OCI-LY1 (cell line): ENCODE results near the gene CSNK1A1.
"Not testable (repeated sequence)": the region's sequence is repeated elsewhere in the genome, so short reads cannot be mapped to it uniquely, and the experiment has no call there.

Experiments used
- H2AFZ ChIP-seq: fragments of 200-600 bp; sonication (generic), shearing (Covaris generic); 2 replicates; pipeline ENCODE4 v1.6.0; 2014; ENCODE audit warnings: antibody characterized with exemption, mild to moderate bottlenecking, low read length
- H3F3A ChIP-seq: fragments of 200-600 bp; sonication (generic), shearing (Covaris generic); 2 replicates; pipeline ENCODE4 v1.6.0; 2014; ENCODE audit warnings: mild to moderate bottlenecking, antibody characterized with exemption, low read length, moderate library complexity; ENCODE audit not compliant: insufficient read depth
- H3K27ac ChIP-seq: fragments of 200-600 bp; sonication (generic); 2 replicates; pipeline ENCODE4 v1.5.1; 2014; ENCODE audit warnings: low read length, mixed run types, mild to moderate bottlenecking, low read depth; ENCODE audit not compliant: poor library complexity, severe bottlenecking
- H3K27me3 ChIP-seq: fragments of 200-600 bp; sonication (generic); 2 replicates; pipeline ENCODE4 v1.6.0; 2014; ENCODE audit warnings: antibody characterized with exemption, mild to moderate bottlenecking, low read length, moderate library complexity; ENCODE audit not compliant: insufficient read depth
- H3K36me3 ChIP-seq: fragments of 200-600 bp; sonication (generic); 2 replicates; pipeline ENCODE4 v1.6.1; 2014; ENCODE audit warnings: mild to moderate bottlenecking, antibody characterized with exemption, low read length, moderate library complexity, mixed read lengths; ENCODE audit not compliant: insufficient read depth
- H3K4me1 ChIP-seq: fragments of 200-600 bp; sonication (generic); 2 replicates; pipeline ENCODE4 v1.5.1; 2014; ENCODE audit warnings: mild to moderate bottlenecking, low read length, moderate library complexity; ENCODE audit not compliant: insufficient read depth, severe bottlenecking
- H3K4me2 ChIP-seq: fragments of 200-600 bp; sonication (generic), shearing (Covaris generic); 2 replicates; pipeline ENCODE4 v1.6.1; 2014; ENCODE audit warnings: low read length
- H3K4me3 ChIP-seq: fragments of 200-600 bp; sonication (generic); 2 replicates; pipeline ENCODE4 v1.5.1; 2014; ENCODE audit warnings: low read length, low read depth, mild to moderate bottlenecking, mixed read lengths; ENCODE audit not compliant: poor library complexity, severe bottlenecking
- H3K79me2 ChIP-seq: fragments of 200-600 bp; shearing (Covaris generic); 2 replicates; pipeline ENCODE4 v1.6.1; 2016; ENCODE audit warnings: mixed run types, low read length, mixed read lengths; ENCODE audit not compliant: insufficient read depth
- H3K9ac ChIP-seq: fragments of 200-600 bp; sonication (generic), shearing (Covaris generic); 2 replicates; pipeline ENCODE4 v1.6.1; 2014; ENCODE audit warnings: mild to moderate bottlenecking, low read length, mixed read lengths
- H3K9me2 ChIP-seq: fragments of 200-600 bp; sonication (generic), shearing (Covaris generic); 2 replicates; pipeline ENCODE4 v1.6.1; 2014; ENCODE audit warnings: low read depth, mild to moderate bottlenecking, low read length, mixed read lengths
- H3K9me3 ChIP-seq: fragments of 200-600 bp; shearing (Covaris generic); 2 replicates; pipeline ENCODE4 v1.6.1; 2014; ENCODE audit warnings: low read length, mixed read lengths
- H4K20me1 ChIP-seq: fragments of 200-600 bp; sonication (generic), shearing (Covaris generic); 2 replicates; pipeline ENCODE4 v1.6.0; 2016; ENCODE audit warnings: mild to moderate bottlenecking, low read length; ENCODE audit not compliant: insufficient read depth
- EZH2 ChIP-seq: fragments of 200-600 bp; sonication (generic), shearing (Covaris generic); IDR thresholded peaks from 2 replicates; pipeline ENCODE4 v1.8.0; 2017; ENCODE audit warnings: borderline replicate concordance, mixed run types, mild to moderate bottlenecking, antibody characterized with exemption, low read length, moderate library complexity, mixed read lengths
- TF ChIP-seq, protein P1 (sequence below): fragments of 200-600 bp; sonication (generic), shearing (Covaris generic); IDR thresholded peaks from 2 replicates; pipeline ENCODE4 v1.5.1; 2017; ENCODE audit warnings: mild to moderate bottlenecking, antibody characterized with exemption, low read length, moderate library complexity, mixed read lengths

The CSNK1A1 gene

DNA sequence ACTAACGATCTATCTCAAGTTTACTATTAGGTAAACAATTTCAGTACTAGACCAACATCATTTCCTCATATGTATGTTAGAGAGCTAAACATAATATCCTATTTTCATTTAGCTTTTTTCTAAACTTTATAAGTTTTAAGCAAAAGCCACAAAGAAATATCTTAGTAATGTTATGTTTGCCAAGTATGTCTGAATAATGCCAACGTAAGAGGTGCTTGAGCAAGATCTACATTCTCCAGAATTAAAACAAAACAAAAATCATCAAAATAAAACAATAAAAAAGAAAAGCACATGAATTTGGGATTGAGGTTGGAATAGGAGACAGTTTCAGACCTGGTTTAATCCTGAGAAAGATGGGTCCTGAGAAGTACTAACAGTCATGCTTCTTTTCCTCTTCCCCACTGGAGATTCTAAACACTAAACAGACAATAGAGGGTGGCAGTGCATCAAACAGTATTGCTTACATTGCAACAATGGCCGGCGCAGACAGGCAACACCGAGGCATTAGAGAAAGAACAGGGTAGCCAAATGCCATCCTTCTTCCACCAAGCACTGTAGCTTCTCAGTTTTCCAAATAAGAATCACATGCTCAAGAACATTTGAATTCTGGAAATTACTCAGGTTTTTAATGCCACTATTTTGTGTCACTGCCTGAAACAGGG, 33.6 kb downstream of the CSNK1A1 start:
- H3F3A ChIP-seq = no peaks in the 10 kb centered on the region
- H3K4me1 ChIP-seq = peaks cover 10% of the 10 kb centered on the region
- H3K4me2 ChIP-seq = no peak overlapping the region
- H3K79me2 ChIP-seq = peaks cover 74% of the 10 kb centered on the region
- no peak overlapping the region for H3K27ac ChIP-seq
- H4K20me1 ChIP-seq = no peaks in the 10 kb centered on the region
- H2AFZ ChIP-seq = no peak overlapping the region
- no peak overlapping the region for H3K4me3 ChIP-seq
- no peak for TF ChIP-seq EZH2
- TF ChIP-seq, protein P1, sequence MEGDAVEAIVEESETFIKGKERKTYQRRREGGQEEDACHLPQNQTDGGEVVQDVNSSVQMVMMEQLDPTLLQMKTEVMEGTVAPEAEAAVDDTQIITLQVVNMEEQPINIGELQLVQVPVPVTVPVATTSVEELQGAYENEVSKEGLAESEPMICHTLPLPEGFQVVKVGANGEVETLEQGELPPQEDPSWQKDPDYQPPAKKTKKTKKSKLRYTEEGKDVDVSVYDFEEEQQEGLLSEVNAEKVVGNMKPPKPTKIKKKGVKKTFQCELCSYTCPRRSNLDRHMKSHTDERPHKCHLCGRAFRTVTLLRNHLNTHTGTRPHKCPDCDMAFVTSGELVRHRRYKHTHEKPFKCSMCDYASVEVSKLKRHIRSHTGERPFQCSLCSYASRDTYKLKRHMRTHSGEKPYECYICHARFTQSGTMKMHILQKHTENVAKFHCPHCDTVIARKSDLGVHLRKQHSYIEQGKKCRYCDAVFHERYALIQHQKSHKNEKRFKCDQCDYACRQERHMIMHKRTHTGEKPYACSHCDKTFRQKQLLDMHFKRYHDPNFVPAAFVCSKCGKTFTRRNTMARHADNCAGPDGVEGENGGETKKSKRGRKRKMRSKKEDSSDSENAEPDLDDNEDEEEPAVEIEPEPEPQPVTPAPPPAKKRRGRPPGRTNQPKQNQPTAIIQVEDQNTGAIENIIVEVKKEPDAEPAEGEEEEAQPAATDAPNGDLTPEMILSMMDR = no peak
- no peaks in the 10 kb centered on the region for H3K9me2 ChIP-seq
- H3K36me3 ChIP-seq = peaks cover 81% of the 10 kb centered on the region
- no peak overlapping the region for H3K9ac ChIP-seq
- H3K27me3 ChIP-seq = no peaks in the 10 kb centered on the region
- H3K9me3 ChIP-seq = no peaks in the 10 kb centered on the region

DNA sequence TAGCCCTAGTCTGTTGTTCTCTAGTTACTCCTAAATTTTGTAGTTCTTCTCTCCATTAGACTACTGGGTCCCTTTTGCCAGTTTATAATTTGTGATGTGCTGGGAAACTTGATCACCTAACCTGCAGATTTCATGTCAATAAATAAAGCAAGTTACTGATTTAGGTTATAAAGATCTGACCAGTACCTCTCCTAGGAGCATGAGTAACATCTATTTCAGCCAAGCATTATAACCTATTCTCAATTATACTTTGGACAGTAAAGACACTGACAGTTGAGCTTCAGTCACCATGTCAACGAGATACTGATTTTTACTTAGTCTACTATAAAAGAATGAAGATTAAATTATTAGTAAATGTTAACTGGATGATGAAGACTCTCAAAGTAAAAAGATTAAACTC, 36.7 kb downstream of the CSNK1A1 start:
- Histone ChIP-seq H3K9me2 (no peaks in the 10 kb centered on the region), H3K79me2 (peaks cover 48% of the 10 kb centered on the region), H3K4me2 (no peak overlapping the region), H3K27me3 (no peaks in the 10 kb centered on the region), H3K27ac (no peak overlapping the region), H2AFZ (no peak overlapping the region), H3F3A (no peaks in the 10 kb centered on the region), H4K20me1 (no peaks in the 10 kb centered on the region), H3K4me1 (peaks cover 10% of the 10 kb centered on the region), H3K4me3 (no peak overlapping the region), H3K36me3 (peaks cover 81% of the 10 kb centered on the region), H3K9me3 (no peaks in the 10 kb centered on the region), H3K9ac (no peak overlapping the region)
- TF ChIP-seq, protein P1 = no peak
- TF ChIP-seq EZH2 = no peak

DNA sequence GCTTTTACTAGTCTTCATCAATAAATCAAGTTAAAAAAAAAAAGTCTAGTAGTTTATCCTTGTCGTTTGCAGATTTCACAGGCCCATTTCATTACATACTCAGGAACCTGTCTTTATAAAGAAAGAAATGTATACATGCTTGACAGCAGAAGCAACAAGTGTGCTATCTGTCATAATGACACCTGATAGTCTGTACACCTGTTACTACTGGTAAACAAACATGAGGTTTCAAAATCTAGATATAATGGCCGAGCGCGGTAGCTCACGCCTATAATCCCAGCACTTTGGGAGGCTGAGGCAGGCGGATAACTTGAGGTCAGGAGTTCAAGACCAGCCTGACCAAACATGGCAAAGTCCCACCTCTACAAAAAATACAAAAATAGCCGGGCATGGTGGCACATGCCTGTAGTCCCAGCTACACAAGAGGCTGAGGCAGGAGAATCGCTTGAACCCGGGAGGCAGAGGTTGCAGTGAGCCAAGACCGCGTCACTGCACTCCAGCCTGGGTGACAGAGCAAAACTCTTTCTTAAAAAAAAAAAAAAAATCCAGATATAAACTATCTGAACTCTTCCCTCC, 37.8 kb downstream of the CSNK1A1 start:
- H3K27me3 ChIP-seq, H3K27ac ChIP-seq, H3K9me2 ChIP-seq, H3K9me3 ChIP-seq, H3K9ac ChIP-seq, H3F3A ChIP-seq, H2AFZ ChIP-seq, H3K4me1 ChIP-seq, H3K4me2 ChIP-seq, H4K20me1 ChIP-seq, H3K4me3 ChIP-seq: not testable (repeated sequence)
- Histone ChIP-seq H3K36me3 (peaks cover 81% of the 10 kb centered on the region), H3K79me2 (peaks cover 37% of the 10 kb centered on the region)

DNA sequence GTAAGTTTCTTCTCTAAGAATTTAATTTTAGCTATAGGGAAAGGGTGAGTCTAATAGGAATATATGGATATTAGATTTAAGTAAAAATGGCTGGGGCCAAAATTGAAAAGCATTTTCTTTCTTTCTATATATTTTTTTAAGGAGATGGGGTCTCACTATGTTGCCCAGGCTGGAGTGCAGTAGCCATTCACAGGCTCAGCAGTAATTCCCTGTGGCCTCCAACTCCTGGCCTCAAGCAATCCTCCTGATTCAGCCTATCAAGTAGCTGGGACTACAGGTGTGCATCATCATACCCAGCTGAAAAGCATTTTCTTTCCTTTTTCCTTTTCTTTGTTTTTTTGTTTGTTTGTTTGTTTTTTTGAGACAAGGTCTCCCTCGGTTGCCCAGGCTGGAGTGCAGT, 41.1 kb downstream of the CSNK1A1 start:
- TF ChIP-seq EZH2 = no peak
- Histone ChIP-seq H3F3A (no peaks in the 10 kb centered on the region), H3K4me1 (no peaks in the 10 kb centered on the region), H3K27me3 (no peaks in the 10 kb centered on the region), H4K20me1 (no peaks in the 10 kb centered on the region), H3K4me2 (no peak overlapping the region), H3K9me2 (no peaks in the 10 kb centered on the region), H3K36me3 (peaks cover 88% of the 10 kb centered on the region), H2AFZ (no peak overlapping the region), H3K4me3 (no peak overlapping the region), H3K9ac (no peak overlapping the region), H3K79me2 (peaks cover 7% of the 10 kb centered on the region), H3K27ac (no peak overlapping the region), H3K9me3 (no peaks in the 10 kb centered on the region)
